Activated CD4-positive, alpha-beta T cell treated with anti-CD3 and anti-CD28 coated beads, Interleukin-2, Interleukin-6, amounts not matched to agents 100 ng/mL and 50 ng/mL, durations not matched to agents 16 hours and 8 hours (primary cell): ENCODE results near the gene PDLIM7.
A peak's percentile ranks its signal among the peaks of the same experiment; 100 is the strongest.

Experiments
- DNase-seq: peaks from one replicate; pipeline ENCODE4 v3.0.0-alpha.2; 2020

Gene PDLIM7

DNA sequence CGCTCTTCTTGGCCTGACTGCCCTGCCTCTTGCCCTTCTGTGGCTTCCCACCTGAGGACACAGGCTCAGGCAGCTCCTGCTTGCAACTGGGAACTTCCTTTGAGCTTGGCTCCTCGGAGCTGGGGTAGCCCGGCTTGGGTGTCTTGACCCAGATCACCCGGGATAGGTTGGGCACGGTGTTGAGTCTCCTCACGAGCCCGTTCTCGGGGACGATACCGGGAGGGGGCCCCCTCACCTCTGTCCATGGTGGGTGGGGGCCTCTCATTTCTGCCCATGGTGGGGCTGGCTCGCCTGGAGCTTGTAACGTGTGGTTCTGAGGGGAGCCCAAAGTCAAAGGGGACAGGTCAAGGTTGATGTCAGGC is 27.1 kb upstream of the PDLIM7 start:
- no peak for DNase-seq

DNA sequence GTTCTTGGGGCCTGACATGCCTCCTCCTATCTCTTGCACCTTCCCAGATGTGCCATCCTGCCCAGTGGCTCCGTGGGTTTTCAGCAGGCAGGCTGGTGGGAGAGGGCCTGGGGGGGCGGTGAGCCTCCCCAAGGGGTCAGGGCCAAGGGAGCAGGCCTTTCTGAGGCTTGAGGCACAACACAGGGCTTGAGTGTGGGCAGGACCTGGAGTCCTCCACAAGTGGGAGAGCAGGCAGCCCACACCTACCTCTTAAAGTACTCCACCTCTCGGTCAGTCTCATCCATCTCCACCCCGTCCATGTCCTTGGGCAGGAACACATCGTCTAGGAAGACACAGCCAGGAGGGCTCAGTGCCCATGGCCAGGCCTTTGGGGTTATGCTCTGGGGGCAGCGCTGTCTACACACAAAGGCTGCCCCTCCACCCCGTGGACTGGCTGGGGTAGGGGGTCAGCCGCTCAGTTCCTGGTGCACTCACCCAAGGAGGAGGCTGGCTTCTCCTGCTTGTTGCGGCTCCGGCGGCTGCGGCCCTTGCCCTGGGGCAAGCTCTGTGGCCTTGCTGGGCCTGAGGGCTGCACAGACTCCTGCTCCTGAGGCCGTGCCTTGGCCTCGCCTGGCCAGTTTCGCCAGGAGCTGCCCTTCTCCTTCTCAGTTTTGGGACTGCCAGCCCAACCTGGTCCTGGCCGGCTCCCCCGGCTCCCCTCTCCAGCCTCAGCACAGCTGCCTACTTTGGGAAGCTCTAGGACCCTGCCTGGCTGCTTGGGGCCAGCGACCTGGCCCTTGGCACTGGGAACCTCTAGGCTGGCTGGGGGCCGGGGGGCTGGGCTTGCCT is 26.5 kb upstream of the PDLIM7 start:
- DNase-seq, result no peak

DNA sequence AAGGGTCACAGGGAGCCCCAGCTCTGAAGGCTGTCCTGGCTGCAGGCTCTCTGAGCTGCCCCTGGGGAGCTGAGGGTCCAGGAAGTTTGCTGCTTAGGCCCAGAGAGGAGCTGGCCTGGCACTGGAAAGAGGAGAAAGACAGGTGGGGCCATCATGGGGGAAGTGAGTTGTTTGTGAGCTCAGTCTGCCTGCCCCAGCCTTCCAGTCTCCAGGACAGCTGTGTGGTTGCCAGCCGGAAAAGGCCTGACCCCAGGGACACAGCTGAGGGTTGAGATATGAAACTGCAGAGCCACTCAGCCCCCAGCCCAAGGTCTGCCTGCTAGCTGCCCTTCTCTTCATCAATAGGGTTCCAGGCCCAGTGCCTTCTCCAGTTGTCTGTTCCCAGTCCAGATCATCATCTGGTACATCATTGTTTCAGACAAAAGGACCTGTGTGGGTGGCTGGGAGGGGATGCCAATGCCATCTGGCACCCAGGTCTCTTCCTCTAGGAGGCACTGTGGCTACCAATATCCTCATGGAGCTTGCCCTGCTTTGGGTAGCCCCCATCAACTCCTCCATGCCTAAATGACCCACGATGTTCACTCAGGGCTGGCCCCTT is 23.6 kb upstream of the PDLIM7 start:
- DNase-seq, result no peak

DNA sequence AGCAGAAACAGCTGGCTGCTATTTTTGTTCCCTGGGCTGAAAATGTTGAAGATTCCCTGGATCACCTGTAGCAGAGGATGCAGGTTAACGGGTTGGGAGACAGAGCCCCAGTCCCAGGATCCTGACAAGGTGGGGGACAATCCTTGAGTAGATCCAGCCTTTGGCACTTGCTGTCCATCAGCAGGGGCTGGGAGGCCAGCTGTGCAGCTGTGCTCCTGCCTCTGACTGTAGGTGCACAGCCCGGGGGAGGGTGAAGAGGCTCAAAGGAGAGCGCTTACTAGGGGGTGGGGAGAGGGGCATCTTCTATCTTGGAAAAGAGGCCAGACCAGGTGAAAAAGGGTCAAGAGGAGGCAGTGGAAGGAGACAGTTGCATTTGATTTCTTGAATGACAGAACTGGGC is 22.9 kb upstream of the PDLIM7 start:
- no peak for DNase-seq

DNA sequence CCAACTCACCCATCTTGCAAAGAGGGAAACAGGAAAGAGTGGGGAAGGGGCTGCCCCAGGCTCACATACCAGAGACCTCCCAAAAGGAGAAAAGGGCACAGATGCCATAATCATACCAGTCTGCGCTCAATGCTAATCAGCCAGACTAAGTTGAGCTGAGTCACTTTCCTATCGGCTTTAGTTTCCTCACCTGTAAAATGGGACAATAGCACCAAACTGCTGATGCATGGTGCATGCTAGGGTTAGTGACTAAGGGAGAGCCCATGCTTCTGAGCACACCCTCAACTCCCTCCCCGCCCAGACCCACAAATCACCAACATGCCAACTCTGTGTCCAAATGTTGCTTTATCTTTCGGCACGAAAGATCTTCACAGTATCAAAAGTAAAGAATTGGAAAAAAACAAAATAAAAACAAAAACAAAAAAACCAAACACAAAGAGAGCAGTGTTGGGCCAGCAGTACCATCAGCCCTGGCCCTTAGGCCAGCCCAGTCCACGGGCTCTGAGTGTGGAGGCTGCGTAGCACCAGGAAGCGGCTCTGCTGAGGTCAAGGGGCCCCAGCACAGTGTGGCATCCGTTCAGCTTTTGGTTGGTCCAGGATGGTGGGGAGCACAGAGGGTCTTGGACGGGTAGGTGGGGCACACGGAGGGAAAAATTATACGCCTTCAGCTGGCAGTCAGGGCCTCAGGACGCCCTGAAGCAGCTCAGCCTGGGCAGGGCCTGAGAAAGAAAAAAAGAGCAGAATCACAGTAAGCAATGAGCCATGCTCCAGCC is 22.2 kb upstream of the PDLIM7 start:
- no peak for DNase-seq

DNA sequence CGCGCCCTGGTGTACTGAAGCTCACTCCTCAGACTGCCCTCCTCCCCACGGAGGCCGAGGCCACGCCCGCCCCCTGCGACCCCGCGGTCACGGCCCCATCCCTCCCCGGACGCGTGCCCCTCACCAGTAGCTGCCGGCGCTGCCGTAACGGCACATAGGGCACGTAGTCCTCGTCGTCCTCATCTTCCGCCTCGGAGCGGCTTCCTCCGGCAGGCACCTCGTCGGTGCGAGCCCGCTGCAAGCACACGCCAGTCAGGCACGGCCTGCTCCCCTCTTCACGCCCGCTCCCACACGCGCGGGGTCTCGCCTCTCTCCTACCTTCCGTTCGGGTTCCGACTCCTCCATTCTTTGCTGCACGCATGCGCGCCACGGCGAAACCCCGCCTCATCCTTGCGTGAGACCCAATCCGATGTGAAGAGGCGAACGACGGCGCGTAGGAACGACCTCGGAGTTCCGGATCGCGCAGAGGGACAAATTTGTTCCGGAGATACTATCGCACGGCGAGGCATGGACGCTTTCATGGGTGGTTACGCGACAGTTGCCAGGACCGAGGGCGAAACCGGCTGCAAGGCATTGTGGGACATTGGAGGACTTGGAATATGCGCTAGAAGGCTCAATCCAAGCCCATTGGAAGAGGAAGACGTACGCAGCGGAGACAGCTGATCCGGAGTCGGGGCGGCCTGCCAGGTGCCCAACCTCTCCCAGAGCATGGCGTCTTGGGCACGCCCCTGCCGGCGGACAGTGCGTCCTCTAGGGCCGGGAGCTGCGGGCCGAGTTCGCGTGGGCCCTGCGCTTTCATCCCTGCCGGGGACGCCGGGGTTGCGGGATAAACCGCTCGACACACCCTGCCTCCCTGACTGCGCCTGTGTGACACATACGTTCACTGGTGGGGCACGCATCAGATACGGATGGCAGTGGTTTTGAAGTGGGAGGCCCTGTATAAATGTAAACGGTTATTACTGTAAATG is 19.5 kb upstream of the PDLIM7 start, which contains the start of gene DDX41:
TSS of gene DDX41 (minus strand) at position 361 of the 968 bp plus-strand sequence. CDS start at position 345, 16 bp downstream.
- peak; percentile 98 for DNase-seq

DNA sequence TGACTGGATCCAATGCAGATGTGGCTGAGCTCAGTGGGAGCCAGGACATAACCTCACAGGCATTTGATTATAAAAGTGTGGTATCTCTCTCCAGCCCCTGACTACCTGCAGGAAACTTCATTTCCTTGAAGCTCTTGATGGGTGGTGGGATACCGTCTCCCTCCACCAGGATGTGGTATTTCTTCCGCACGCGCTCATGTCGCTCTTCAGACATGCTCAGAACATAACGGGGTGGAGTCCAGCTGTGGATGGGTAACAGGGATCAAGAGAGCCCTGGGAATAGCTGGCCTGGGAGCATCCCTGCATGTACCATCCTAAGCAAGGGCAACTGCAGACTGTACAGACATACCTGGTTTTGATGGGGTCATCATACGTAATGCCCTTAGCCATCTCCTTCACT is 18.2 kb upstream of the PDLIM7 start:
- DNase-seq, result no peak

DNA sequence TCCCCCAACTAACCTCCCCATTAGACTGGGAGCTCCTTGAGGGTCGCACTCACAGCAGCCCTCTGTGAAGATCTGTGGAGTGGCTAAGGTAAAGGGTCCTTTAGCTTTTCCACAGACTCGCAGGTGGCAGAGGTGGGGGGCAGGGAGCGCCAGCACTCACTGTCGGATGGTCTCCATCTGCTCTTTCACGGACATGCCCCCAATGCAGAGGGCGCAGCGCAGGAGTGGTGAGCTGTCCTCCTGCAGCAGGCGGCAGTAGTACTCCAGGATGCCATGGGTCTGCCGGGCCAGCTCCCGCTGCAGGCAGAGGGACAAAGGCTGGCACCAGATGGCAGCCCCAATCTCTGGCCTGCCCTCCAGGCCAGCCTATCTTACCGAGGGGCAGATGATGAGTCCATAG is 17.1 kb upstream of the PDLIM7 start:
- DNase-seq, result no peak

DNA sequence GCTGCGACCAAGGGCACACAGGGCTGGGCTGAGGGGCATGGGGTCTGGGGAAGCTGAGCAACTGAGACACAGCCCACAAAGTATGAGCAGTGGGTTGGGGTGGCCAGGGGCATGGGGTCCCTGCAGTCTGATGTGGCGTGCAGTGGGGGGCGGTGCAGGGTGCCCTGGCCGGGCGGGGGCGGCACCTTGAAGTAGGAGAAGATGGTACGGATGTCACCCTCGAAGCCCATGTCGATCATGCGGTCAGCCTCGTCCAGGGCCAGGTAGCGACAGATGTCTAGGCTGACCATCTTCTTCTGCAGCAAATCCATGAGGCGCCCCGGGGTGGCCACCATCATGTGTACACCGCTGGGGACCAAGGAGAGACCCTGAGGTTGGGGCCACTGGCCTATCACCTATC is 16.1 kb upstream of the PDLIM7 start:
- DNase-seq, result no peak

DNA sequence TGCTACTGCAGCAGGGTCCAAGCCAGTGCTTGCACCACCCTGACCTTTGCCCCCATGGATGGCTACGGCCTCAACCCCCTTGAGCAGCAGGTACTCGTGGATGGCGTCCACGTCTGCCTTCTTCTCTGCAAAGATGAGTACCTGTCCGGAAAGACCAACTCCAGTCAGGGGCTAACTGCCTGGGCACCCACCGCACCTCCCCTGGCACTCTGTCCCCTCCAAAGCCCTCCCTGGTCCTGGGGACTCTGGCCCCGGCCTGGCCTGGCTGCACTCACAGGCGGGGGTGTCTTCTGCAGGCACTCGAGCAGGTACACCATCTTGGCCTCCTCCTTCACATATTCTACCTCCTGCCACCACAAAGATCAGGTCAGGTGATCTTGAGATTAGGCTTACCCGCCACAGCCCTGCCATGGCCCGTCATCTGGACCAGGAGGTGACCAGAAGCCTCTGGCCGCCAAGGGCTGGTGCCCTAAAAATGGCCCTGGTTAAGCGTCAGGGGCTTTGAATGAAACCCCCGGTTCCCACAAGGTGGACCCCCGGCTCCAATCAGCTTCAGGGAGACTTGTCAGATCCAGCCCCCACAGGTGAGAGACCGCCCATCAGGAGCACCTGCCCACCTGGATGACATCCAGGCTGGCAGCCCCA is 15.5 kb upstream of the PDLIM7 start:
- DNase-seq, result no peak

DNA sequence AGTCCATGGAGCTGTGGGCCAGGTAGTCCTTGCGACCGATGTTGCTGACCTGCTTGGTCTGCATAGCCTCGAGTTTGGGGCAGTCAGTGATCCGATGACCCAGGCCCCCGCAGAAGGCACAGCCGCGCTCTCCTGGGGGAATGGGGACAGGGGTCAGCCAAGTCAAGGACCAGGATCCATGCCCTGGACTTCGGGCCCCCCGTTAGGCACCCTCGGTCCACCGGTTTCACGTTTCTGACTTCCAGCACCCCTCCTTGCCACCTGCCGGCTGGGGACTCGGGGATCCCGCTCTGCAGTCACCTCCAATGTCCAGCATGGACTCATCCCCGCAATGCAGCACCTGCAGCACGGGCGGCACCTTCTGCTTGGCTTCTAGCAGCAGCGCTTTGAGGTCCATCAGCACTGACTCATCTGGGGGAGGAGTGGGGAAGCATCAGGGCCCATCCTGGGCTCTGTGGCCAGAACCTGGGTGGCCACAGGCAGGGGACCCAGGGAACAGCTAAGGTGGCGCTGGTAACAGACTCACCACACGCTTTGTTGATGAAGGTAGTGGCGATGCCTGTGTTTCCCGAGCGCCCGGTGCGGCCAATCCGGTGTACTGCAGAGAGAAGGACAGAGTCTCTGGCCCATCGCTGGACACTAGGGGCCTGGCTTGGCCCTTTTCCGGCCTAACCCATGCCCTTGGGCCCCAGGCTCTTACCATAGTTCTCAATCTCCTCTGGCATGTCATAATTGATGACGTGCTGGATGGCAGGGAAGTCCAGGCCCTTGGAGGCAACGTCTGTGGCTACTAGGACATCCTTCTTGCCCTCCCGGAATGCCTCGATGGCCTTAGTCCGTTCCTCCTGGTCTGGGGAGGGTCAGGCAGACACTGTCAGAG is 14.6 kb upstream of the PDLIM7 start:
- DNase-seq, result no peak

DNA sequence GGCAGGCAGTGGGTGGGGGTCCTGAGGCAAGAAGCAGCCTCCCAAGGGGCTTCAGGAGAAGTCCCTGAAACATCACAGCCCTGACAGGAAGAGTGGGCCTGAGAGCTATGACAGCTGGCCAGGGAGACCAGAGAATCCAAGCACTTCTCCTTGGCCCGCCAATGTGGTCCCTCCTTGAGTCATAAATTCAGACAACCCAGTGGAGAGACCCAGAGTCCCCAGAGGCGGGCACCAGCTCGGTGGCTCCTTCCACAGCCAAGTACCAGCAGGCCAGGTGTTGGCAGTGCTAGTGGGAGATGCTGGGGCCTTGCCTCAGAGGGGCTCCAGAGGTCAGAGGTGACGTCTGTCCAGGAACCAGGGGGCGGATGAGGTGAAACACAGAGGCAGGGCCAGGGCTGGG is 13.8 kb upstream of the PDLIM7 start:
- no peak for DNase-seq

DNA sequence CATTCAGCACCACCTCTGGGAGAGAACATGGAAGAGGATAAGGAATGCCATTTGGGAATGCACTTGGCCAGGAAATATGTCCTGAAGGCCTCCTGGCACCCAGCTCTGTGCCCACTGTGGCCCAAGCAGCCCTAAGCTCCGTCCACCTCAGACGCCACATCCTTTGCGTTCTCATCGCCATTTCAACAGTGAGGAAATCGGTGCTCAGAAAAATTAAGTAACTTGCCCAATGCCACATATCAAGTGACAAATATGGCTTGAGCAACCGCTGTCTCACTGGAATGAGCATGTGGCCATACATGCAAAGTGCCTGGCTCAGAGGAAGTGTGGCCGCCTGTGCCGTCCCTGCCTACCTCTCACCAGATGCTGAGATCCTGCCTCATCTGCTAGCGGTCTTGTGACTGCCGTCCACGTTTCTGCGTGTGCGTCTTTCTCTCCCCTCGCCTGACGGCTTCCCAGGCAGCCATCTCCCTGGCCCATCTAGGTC is 13.2 kb upstream of the PDLIM7 start:
- DNase-seq, result no peak

DNA sequence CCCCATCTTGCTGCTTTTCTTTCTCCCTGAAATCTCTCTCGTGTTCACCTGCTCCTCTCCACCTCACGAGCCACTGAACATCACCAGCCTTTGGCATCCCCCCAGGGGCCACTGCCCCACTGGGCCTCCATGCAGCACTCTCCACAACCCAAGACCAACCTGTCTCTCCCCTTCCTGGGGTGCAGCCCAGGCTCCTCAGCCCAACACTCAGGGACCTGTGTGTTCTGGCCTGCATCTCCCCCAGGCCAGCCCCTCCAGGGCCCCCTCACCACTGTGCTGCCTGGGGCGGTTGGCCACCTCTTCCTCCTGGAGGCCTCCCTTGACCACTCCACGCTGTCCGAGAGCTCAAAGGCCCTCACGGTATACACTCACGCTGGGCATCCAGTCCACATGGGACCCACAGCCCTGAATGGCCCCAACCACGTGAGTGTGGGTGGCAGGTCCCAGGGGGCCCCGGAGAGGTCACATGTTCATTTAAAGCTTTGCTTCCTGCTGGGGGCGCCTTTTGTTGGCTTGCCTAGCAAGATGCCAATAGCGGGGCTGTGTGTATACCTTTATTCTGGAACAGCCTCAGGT is 12.7 kb upstream of the PDLIM7 start:
- DNase-seq, result no peak

DNA sequence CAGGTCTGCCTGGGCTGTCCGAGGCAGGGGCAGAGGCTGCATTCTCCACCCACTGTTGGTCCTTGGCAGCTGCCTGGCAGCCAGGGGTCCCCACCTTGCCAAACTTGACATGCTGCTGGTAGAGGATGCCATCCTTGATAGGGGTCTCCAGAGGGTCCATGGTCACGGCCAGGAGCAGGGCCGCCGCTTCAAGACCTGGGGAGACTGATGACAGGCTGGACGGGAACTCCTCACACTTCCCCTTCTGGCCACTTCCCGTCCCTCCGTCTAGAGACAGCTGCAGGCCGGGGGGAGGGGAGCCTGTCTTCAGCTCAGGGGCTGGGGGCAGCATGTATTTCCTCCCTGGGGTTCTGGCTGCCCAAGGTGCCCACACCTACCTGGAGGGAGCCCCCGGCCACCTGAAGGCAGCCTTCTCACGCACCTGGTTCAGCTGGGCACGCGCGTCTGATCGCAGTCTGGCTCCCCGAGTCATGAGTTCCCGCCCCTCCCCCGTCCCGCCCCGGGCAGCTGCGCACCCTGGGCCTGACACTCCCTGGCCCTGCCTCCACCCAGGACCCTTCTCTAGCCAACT is 12.1 kb upstream of the PDLIM7 start, which contains the start of gene DOK3:
TSS of gene DOK3 (minus strand) at position 446 of the 571 bp plus-strand sequence. CDS start at position 160, 286 bp downstream.
- DNase-seq, result no peak

DNA sequence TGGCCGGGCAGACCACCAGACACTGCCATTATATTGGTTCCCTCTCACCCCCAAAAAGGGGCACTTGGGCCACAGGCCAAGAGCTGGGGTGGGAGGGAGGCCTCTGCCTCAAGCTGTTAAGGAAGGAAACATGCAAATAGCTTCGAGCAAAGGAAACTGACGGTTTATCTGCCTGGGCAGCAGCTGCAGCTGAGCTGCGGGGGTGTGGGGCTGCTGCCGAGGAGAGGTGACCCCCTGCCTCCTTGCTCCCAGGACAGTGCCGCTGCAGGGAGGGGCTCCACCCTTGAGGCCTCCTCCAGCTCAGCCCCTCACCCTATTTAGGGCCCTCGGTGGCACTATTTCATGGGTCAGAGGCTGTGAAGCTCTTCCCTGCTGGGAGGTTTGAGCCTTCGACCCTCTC is 11.4 kb upstream of the PDLIM7 start:
- DNase-seq, result no peak

DNA sequence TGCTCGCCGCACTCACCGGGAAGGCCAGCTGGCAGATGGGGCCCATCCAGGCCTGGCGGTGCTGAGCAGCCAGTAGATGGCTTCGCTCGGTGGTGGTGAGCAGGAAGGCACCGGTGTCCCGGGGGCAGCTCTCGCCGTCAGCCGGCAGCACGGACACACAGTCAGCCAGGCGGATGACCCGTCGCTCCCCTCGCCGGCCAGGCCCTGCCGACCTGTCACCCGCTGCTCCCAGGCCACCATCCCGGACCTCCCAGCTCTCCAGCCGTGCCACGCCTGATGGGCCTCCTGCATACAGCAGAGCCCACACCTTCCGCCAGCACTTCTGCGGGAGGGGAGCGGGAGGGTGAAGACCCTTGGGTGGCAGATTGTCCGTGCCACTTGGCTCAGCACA is 10.8 kb upstream of the PDLIM7 start:
- no peak for DNase-seq

DNA sequence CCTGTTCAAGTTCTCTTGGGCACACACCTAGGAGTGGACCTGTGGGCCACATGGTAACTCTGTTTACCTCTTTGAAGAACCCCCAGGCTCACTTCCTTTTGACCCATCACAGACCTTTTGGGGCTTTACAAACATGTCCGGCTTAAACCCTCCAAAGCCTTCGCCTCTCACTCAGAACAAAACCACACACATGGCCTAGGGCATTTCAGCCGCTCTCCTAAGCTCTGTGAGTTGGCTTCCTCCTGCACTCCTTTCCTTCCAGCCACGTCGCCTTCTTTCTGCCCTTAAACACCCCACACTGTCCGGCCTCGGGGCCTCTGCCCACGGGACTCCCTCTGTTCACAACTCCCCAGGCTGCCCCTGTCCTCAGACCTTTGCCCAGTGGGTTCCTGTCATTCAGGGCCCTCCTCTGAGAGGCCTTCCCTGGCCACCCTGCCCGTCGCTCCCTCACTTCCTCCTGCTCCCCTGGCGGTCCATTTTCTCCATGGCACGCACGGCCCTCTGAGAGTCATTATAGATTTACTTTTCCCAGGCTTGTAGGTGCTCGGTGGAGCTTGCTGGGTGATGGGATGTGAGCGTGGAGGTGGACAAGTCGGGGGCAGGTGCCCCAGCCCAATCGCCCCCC is 10.3 kb upstream of the PDLIM7 start:
- no peak for DNase-seq

DNA sequence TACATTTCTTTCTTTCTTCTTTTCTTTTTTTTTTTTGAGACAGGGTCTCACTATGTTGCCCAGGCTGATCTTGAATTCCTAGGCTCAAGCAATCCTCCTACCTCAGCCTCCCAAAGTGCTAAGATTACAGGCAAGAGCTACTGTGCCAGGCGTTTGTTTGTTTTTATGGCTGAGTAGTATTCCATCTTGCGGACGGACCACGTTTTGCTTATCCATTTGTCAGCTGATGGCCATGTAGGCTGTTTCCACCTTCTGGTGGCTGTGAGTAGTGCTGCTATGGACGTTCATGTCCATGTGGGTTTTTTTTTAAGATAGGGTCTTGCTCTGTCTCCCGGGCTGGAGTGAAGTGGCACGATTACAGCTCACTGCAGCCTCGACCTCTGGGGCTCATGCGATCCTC is 9.8 kb upstream of the PDLIM7 start:
- DNase-seq, result no peak

DNA sequence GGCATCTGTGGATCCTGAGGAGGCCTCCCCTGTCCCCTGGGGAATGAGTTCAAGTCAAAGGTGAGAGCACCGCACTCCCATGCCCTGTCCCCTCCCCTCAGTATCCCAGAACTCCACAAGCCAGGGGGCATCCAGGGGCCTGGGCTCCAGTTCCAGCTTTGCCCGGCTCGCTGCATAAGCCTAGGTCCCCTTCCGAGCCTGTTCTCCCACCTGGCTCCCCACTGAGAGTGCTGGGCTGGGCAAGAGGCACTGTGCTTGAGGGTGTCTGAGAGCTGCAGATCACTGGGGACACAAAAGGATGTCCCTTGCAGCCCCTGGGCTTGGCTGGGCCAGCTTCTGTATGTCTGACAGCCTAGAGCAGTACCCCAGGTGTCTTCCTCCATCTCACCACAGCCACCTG is 7.7 kb upstream of the PDLIM7 start:
- DNase-seq, result no peak
